Stimulated activated CD8-positive, alpha-beta memory T cell treated with anti-CD3 and anti-CD28 coated beads, Interleukin-15, amount 100 ng/mL, for 4 hours (primary cell): ENCODE measurements around the gene IL6.
"Not testable (repeated sequence)": the region's sequence is repeated elsewhere in the genome, so short reads cannot be mapped to it uniquely, and the experiment has no call there.

ENCODE experiments used
- DNase-seq, 2 donors: peaks; one replicate each; pipeline ENCODE4 v3.0.0-alpha.2; 2020; ENCODE audit warnings: low read depth in 2 of 2

Gene IL6

DNA sequence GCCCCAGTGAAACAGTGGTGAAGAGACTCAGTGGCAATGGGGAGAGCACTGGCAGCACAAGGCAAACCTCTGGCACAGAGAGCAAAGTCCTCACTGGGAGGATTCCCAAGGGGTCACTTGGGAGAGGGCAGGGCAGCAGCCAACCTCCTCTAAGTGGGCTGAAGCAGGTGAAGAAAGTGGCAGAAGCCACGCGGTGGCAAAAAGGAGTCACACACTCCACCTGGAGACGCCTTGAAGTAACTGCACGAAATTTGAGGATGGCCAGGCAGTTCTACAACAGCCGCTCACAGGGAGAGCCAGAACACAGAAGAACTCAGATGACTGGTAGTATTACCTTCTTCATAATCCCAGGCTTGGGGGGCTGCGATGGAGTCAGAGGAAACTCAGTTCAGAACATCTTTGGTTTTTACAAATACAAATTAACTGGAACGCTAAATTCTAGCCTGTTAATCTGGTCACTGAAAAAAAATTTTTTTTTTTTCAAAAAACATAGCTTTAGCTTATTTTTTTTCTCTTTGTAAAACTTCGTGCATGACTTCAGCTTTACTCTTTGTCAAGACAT, 574 bp upstream of the IL6 start:
- no peak for DNase-seq

GRCh38 chr7:22727714-22728035, 675 bp downstream of the IL6 start:
- DNase-seq = no peak

DNA sequence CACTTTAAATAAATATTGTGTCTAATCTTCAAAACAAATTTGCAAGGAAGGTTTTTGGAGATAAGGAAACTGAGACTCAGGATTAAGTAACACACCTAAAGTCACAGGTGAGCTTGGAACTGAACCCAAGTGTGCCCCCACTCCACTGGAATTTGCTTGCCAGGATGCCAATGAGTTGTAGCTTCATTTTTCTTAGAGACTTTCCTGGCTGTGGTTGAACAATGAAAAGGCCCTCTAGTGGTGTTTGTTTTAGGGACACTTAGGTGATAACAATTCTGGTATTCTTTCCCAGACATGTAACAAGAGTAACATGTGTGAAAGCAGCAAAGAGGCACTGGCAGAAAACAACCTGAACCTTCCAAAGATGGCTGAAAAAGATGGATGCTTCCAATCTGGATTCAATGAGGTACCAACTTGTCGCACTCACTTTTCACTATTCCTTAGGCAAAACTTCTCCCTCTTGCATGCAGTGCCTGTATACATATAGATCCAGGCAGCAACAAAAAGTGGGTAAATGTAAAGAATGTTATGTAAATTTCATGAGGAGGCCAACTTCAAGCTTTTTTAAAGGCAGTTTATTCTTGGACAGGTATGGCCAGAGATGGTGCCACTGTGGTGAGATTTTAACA, 1.5 kb downstream of the IL6 start:
- DNase-seq = no peak

DNA sequence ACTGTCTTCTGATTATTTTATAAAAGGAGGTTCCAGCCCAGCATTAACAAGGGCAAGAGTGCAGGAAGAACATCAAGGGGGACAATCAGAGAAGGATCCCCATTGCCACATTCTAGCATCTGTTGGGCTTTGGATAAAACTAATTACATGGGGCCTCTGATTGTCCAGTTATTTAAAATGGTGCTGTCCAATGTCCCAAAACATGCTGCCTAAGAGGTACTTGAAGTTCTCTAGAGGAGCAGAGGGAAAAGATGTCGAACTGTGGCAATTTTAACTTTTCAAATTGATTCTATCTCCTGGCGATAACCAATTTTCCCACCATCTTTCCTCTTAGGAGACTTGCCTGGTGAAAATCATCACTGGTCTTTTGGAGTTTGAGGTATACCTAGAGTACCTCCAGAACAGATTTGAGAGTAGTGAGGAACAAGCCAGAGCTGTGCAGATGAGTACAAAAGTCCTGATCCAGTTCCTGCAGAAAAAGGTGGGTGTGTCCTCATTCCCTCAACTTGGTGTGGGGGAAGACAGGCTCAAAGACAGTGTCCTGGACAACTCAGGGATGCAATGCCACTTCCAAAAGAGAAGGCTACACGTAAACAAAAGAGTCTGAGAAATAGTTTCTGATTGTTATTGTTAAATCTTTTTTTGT, 2.3 kb downstream of the IL6 start:
- DNase-seq = no peak

GRCh38 chr7:22730066-22730710, 3.2 kb downstream of the IL6 start:
- no peak for DNase-seq

DNA sequence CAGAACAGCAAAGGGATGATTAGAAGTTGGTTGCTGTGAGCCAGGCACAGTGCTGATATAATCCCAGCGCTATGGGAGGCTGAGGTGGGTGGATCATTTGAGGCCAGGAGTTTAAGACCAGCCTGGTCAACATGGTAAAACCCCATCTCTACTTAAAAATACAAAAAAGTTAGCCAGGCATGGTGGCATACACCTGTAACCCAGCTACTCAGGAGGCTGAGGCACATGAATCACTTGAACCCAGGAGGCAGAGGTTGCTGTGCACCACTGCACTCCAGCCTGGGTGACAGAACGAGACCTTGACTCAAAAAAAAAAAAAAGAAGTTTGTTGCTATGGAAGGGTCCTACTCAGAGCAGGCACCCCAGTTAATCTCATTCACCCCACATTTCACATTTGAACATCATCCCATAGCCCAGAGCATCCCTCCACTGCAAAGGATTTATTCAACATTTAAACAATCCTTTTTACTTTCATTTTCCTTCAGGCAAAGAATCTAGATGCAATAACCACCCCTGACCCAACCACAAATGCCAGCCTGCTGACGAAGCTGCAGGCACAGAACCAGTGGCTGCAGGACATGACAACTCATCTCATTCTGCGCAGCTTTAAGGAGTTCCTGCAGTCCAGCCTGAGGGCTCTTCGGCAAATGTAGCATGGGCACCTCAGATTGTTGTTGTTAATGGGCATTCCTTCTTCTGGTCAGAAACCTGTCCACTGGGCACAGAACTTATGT, 4.1 kb downstream of the IL6 start:
- DNase-seq = no peak

DNA sequence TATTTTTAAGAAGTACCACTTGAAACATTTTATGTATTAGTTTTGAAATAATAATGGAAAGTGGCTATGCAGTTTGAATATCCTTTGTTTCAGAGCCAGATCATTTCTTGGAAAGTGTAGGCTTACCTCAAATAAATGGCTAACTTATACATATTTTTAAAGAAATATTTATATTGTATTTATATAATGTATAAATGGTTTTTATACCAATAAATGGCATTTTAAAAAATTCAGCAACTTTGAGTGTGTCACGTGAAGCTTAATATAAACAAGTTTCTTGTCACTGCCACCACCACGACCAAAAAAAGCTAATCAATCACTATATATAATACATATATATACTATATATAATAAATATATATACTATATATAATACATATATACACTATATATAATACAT, 4.8 kb downstream of the IL6 start:
- no peak for DNase-seq

GRCh38 chr7:22732556-22733126, 5.6 kb downstream of the IL6 start:
- DNase-seq = no peak

- DNase-seq = no peak
Measured at GRCh38 chr7:22733761-22734160, 6.8 kb downstream of the IL6 start.

GRCh38 chr7:22743014-22743413, 16.0 kb downstream of the IL6 start:
- no peak for DNase-seq

- DNase-seq = no peak
Measured at GRCh38 chr7:22751341-22751740, 24.3 kb downstream of the IL6 start.

DNA sequence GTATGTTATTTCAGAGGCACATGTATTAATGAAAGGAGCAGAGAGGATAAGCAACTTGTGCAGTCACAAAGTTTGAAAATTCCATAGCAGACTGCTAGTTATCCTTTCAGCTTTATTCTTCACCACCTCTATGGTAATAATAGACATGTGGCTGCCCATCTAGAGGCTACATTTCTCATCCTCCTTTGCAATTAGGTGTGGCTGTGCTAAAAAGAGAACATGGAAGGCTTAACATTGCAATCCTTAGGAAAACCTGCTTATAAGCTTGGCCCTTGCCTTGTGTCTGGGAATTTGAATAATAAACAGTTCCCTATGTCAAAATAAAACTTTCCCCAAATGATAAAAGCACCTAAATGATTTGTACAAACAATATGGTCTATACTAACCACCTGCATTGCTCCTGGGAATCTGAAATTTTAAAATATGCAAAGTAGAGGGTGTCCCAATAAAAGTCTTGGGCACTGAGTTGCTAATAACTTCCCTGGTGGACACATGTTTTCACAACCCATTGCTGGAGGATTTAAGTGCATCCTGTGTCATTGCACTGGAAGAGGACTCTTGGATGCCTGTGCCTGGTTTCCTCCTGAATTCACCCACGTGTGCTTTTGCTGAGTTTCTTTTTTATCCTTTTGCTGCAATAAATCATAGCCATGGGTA, 30.5 kb downstream of the IL6 start:
- DNase-seq = no peak

GRCh38 chr7:22758576-22758975, 31.6 kb downstream of the IL6 start:
- no peak for DNase-seq

DNA sequence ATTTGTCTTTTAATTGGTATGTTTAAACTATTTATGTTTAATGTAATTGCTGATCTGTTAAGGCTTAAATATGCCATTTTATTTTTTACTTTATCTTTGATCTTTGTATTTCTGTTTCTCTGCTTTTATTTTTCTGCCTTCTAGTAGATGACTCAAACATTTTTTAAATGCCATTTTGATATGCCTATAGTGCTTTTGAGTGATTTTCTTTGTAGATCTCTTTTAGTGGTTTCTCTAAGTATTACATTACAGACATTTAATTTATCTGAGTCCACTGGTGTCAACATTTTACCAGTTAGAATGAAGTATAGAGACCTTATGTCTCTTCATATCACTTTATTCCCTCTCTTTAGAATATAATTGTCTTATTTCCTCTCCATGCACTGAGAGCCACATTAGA, 32.7 kb downstream of the IL6 start:
- DNase-seq = no peak

DNA sequence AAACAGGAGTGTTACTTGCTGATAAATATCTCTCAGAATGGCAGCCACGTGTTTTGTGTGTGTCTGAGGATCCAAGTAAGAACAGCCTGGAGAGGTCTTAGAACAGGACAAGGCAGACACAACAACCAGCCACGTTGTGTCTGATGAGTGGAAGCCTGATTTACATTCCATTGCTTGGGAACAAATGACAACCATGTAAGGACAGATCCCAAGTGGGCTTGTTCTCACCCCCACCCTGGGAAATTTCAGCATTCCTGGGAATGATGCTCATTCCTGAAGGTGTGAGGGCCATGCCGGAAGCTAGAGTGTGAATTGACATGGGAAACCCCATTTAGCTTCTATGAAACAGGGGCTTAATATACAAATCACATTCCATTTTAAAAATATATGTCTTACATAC, 35.9 kb downstream of the IL6 start:
- no peak for DNase-seq

- DNase-seq = no peak
Measured at GRCh38 chr7:22765609-22766008, 38.6 kb downstream of the IL6 start.

DNA sequence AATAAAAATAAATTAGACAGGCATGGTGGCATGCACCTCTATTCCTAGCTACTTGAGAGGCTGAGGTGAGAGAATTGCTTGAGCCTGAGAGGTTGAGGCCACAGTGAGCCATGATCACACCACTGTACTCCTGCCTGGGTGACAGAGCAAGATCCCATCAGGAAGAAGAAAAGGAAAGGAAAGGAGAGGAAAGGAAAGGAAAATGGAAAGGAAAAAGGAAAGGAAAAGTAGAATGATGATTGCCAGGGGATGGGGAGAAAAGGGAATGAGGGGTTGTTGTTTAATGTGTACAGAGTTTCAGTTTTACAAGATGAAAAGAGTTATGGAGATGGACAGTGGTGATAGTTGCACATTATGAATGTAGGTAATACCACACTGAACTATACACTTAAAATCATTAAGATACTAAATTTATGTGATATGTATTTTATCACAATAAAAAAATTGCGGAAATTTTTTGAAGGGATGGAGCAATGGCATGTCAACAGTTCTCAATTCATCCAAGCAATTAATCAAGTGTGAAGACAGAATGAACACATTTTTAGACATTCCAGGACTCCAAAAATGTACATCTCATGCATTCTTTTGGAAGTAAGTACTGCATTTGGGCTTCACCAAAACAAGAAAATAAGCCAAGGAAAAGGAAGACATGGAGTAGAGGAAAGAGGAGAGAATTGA, 44.3 kb downstream of the IL6 start:
- DNase-seq = no peak

DNA sequence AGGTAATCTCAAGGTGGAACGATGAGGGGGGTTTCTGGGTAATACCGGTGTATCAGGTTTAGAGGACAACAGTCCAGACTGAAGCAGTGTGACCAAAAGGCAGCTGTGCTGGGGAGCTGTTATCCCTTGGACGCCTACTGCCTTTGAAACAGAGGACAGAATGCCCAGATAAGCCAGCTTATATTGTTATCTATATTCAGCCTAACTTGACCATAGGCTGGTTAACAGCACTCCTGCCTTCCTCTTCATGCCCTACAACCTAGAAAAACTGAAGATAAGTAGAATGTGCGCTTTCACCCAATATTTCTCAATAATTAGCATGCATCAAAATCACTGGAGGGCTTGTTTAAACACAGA, 44.9 kb downstream of the IL6 start:
- no peak for DNase-seq

- DNase-seq = no peak
Measured at GRCh38 chr7:22772885-22773284, 45.9 kb downstream of the IL6 start.

GRCh38 chr7:22776964-22777363, 50.0 kb downstream of the IL6 start:
- no peak for DNase-seq

GRCh38 chr7:22779730-22780323, 52.8 kb downstream of the IL6 start:
- not testable (repeated sequence) for DNase-seq
